Muscle of leg (tissue), 11 donors: ENCODE measurements around the gene SARS1. TPM values are rescaled to one million over a fixed set of nuclear protein-coding genes. Genes with fewer than 3 reads are reported as not detected.

Experiments used
- DNase-seq: peaks from one replicate; pipeline ENCODE4 v3.0.0; 2013
- H3K27ac ChIP-seq: one replicate; pipeline ENCODE4 v1.5.1; 2013; ENCODE audit warnings: mild to moderate bottlenecking, low read length, control low read depth
- H3K27me3 ChIP-seq: one replicate; pipeline ENCODE4 v1.6.1; 2013; ENCODE audit warnings: low read length; ENCODE audit not compliant: control insufficient read depth, insufficient read depth
- H3K36me3 ChIP-seq: one replicate; pipeline ENCODE4 v1.6.1; 2013; ENCODE audit warnings: low read length; ENCODE audit not compliant: control insufficient read depth, insufficient read depth
- H3K4me1 ChIP-seq: one replicate; pipeline ENCODE4 v1.6.1; 2013; ENCODE audit warnings: low read length; ENCODE audit not compliant: control insufficient read depth, insufficient read depth
- H3K4me3 ChIP-seq: one replicate; pipeline ENCODE4 v1.5.1; 2013; ENCODE audit warnings: low read length, control low read depth
- H3K9me3 ChIP-seq: replicated peaks from 2 replicates; pipeline ENCODE4 v1.6.1; 2013; ENCODE audit warnings: low read depth, low read length; ENCODE audit not compliant: control insufficient read depth
- WGBS: methylation state at CpG from one replicate; pipeline ENCODE4 v1.1.5; 2013; ENCODE audit warnings: missing lambda C conversion rate; ENCODE audit not compliant: insufficient coverage; 5-methylcytosine and 5-hydroxymethylcytosine counted together
- polyA plus RNA-seq, 8 donors: library from polyadenylated mRNA; unstranded; fragments of 120-200 nt; gene quantifications; one replicate each; pipeline versions ENCODE4 v1.2.1 to v1.2.3, GENCODE V29; 2013; ENCODE audit warnings: inconsistent platforms in 1 of 8, low replicate concordance in 1 of 8; ENCODE audit not compliant: insufficient read length in 8 of 8, insufficient read depth in 1 of 8
- total RNA-seq: library from RNA; stranded (reverse); fragments of 120-200 nt; gene quantifications from one replicate; pipeline ENCODE4 v1.2.4, GENCODE V29; 2013

SARS1 gene
- total and polyA plus RNA-seq, 9 donors = 80.4 to 104 (median 88.0) TPM

DNA sequence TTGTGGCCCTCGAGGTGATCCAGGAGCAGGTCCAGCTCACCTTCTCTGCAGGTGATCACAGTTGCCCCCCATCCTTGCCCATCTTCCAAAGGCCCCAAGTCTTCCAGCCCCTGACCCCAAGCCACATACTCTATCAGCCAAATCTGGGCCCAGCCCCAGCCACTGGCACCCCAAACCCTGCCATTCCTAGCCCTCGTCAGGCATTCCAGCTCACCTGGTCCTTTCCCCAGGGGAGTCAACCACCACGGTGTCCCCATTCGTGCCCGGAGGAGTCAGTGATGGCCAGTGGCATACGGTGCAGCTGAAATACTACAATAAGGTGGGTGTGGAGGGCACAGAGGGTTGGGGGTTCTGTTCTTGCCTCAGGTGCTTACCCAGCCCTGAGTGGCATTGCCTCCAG lies 47.9 kb downstream of the SARS1 start:
- Histone ChIP-seq H3K4me3 (no peak overlapping the region), H3K27me3 (no peaks in the 10 kb centered on the region), H3K27ac (no peak overlapping the region), H3K4me1 (peaks cover 2% of the 10 kb centered on the region), H3K9me3 (no peaks in the 10 kb centered on the region), H3K36me3 (no peaks in the 10 kb centered on the region)
- no peak for DNase-seq
- 91% methylated on average over 4 of the region's 6 CpGs for WGBS

- no peak for DNase-seq
Observed at GRCh38 chr1:109262231-109263055, 48.7 kb downstream of the SARS1 start.

GRCh38 chr1:109263234-109263596 lies 49.5 kb downstream of the SARS1 start:
- H3K27ac ChIP-seq = no peak overlapping the region
- H3K36me3 ChIP-seq = peaks cover 6% of the 10 kb centered on the region
- no peak for DNase-seq
- H3K4me3 ChIP-seq = no peak overlapping the region
- H3K4me1 ChIP-seq = peaks cover 2% of the 10 kb centered on the region
- no peaks in the 10 kb centered on the region for H3K9me3 ChIP-seq
- 67% methylated on average over 7 of the region's 12 CpGs for WGBS
- H3K27me3 ChIP-seq = no peaks in the 10 kb centered on the region

More at GRCh38 chr1:109262231-109263055, 48.7 kb downstream of the SARS1 start:
- no peaks in the 10 kb centered on the region for H3K27me3 ChIP-seq
- H3K4me3 ChIP-seq = no peak overlapping the region
- 82% methylated on average over 21 of the region's 22 CpGs for WGBS
- H3K36me3 ChIP-seq = peaks cover 3% of the 10 kb centered on the region
- H3K9me3 ChIP-seq = no peaks in the 10 kb centered on the region
- peaks cover 2% of the 10 kb centered on the region for H3K4me1 ChIP-seq
- H3K27ac ChIP-seq = no peak overlapping the region

DNA sequence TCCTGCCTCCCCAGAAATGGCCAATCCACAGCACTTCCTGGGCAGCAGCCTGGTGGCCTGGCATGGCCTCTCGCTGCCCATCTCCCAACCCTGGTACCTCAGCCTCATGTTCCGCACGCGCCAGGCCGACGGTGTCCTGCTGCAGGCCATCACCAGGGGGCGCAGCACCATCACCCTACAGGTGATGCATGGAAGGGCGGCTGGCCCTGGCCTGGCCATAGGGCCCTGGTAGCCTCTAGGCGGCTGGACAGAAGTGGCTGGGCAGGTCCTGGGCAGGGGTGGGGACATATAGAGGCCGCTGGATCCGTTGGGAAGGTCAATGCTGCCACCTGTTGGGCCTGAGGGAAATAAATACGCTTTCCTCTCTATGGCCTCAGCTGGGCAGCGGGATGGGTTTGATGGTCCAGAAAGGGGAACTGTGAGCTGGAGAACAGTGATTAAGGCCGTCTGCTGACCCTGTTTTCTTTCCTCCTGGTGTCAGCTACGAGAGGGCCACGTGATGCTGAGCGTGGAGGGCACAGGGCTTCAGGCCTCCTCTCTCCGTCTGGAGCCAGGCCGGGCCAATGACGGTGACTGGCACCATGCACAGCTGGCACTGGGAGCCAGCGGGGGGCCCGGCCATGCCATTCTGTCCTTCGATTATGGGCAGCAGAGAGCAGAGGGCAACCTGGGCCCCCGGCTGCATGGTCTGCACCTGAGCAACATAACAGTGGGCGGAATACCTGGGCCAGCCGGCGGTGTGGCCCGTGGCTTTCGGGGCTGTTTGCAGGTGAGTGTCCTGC lies 50.1 kb downstream of the SARS1 start:
- DNase-seq = peak; percentile 78
- Histone ChIP-seq H3K4me1 (peaks cover 2% of the 10 kb centered on the region), H3K9me3 (no peaks in the 10 kb centered on the region), H3K27ac (no peak overlapping the region), H3K27me3 (no peaks in the 10 kb centered on the region), H3K4me3 (no peak overlapping the region), H3K36me3 (peaks cover 9% of the 10 kb centered on the region)
- 44% methylated on average over 19 of the region's 29 CpGs for WGBS

DNA sequence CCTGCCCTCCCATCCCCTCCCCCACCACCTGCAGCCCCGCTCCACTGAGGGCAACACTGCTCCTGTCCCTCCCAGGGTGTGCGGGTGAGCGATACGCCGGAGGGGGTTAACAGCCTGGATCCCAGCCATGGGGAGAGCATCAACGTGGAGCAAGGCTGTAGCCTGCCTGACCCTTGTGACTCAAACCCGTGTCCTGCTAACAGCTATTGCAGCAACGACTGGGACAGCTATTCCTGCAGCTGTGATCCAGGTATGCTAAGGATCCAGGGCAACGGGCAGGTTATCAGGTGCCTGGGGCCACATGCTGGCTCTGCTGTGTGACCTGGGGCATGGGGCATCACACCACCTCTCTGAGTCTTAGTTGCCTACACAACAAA lies 50.6 kb downstream of the SARS1 start:
- Histone ChIP-seq H3K4me1 (peaks cover 2% of the 10 kb centered on the region), H3K27me3 (no peaks in the 10 kb centered on the region), H3K4me3 (no peak overlapping the region), H3K36me3 (peaks cover 9% of the 10 kb centered on the region), H3K9me3 (no peaks in the 10 kb centered on the region), H3K27ac (no peak overlapping the region)
- 71% methylated on average over 9 of the region's 9 CpGs for WGBS
- no peak for DNase-seq

DNA sequence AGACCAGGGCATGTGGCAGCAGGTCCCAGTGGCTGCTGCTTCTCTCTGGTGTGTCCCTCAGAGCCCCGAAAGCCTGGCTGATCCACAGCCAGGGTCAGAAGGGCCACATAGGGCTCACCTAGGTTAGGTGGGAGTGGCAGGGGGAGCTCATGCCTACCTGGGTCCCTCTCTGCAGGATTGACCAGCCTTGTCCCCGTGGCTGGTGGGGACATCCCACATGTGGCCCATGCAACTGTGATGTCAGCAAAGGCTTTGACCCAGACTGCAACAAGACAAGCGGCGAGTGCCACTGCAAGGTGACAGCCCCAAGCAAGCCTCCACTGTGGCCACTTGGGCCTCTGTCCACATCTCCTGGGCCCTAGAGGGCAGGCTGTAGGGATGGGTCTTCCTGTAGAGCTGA lies 51.3 kb downstream of the SARS1 start:
- 93% methylated on average over 4 of the region's 4 CpGs for WGBS
- Histone ChIP-seq H3K36me3 (peaks cover 9% of the 10 kb centered on the region), H3K9me3 (no peaks in the 10 kb centered on the region), H3K27me3 (no peaks in the 10 kb centered on the region), H3K4me3 (no peak overlapping the region), H3K27ac (no peak overlapping the region), H3K4me1 (peaks cover 2% of the 10 kb centered on the region)
- DNase-seq = no peak

GRCh38 chr1:109265741-109266330 lies 52.1 kb downstream of the SARS1 start:
- H3K36me3 ChIP-seq = peaks cover 12% of the 10 kb centered on the region
- 86% methylated on average over 7 of the region's 13 CpGs for WGBS
- no peaks in the 10 kb centered on the region for H3K27me3 ChIP-seq

DNA sequence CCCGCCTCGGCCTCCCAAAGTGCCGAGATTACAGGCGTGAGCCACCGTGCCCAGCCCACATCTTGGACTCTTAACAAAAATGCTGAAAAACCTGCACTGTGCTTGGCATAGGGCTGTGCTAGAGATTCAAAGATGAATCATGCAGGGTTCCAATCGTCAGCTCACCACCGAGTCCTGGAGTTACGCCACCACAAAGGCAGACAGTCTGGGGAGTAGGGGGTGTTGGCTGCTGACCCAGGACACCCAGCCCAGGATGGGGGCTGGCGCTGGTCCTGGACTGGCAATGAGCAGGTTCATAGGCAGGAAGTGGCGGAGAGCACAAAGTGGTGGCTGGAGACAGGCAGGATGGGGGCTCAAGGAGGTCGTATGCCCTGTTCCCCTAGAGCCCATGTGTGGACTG lies 53.2 kb downstream of the SARS1 start:
- DNase-seq = no peak
- Histone ChIP-seq H3K27ac (no peak overlapping the region), H3K4me1 (peaks cover 4% of the 10 kb centered on the region), H3K9me3 (no peaks in the 10 kb centered on the region), H3K4me3 (no peak overlapping the region), H3K27me3 (no peaks in the 10 kb centered on the region), H3K36me3 (peaks cover 12% of the 10 kb centered on the region)
- WGBS = 87% methylated on average over 11 of the region's 11 CpGs

More at GRCh38 chr1:109265741-109266330, 52.1 kb downstream of the SARS1 start:
- no peaks in the 10 kb centered on the region for H3K9me3 ChIP-seq
- H3K4me1 ChIP-seq = peaks cover 2% of the 10 kb centered on the region
- H3K27ac ChIP-seq = no peak overlapping the region
- DNase-seq = no peak
- no peak overlapping the region for H3K4me3 ChIP-seq

DNA sequence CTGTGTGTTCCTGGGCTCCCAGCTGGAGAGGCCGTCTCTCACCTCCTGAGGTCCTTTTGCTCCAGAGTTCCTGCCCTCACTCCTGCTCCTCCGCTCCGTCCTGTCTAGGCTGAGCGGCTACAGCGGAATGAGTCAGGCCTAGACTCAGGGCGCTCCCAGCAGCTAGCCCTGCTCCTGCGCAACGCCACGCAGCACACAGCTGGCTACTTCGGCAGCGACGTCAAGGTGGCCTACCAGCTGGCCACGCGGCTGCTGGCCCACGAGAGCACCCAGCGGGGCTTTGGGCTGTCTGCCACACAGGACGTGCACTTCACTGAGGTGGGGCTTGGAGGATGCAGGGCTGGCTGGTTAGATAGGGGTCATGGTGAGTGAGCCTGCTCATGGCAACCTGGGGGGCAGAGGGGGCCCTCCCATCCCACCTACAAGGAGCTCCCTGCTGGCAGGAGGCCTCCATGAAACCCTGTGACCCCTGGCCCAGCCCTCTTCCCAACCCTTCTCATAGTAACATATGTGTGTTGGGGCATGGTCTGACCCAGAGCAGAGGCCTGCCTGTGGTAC lies 54.1 kb downstream of the SARS1 start:
- H3K27ac ChIP-seq = no peak overlapping the region
- DNase-seq = no peak
- H3K4me3 ChIP-seq = no peak overlapping the region
- 91% methylated on average over 16 of the region's 17 CpGs for WGBS
- H3K4me1 ChIP-seq = peaks cover 10% of the 10 kb centered on the region
- H3K9me3 ChIP-seq = no peaks in the 10 kb centered on the region
- H3K27me3 ChIP-seq = no peaks in the 10 kb centered on the region
- H3K36me3 ChIP-seq = peaks cover 12% of the 10 kb centered on the region
